RWPE1 (cell line): ENCODE data around the gene KIF1B.
A peak's percentile ranks its signal among the peaks of the same experiment; 100 is the strongest.

Experiments
- CTCF ChIA-PET: fragments of 350-600 bp; sonication (Branson Sonifier 250); formaldehyde crosslinking; extraction: SDS; loops from one replicate; lab custom pipeline; 2021; lab: Yijun Ruan, JAX
- POLR2A ChIA-PET: fragments of 400-600 bp; formaldehyde crosslinking; extraction: SDS; loops from one replicate; lab custom pipeline; 2020; ENCODE audit warnings: antibody characterized with exemption; ENCODE audit not compliant: low non-redundant PET; lab: Yijun Ruan, JAX
- DNase-seq: peaks from one replicate; pipeline ENCODE4 v3.0.0; 2012; ENCODE audit warnings: low spot score
- H3K27ac ChIP-seq: fragments of 450-650 bp; 2 replicates; pipeline ENCODE4 v1.5.1; 2017
- TF ChIP-seq, protein P1 (sequence below): fragments of 450-650 bp; conservative IDR thresholded peaks from 2 replicates; pipeline ENCODE4 v1.5.1; 2017; ENCODE audit warnings: low read depth, mild to moderate bottlenecking

Gene KIF1B

DNA sequence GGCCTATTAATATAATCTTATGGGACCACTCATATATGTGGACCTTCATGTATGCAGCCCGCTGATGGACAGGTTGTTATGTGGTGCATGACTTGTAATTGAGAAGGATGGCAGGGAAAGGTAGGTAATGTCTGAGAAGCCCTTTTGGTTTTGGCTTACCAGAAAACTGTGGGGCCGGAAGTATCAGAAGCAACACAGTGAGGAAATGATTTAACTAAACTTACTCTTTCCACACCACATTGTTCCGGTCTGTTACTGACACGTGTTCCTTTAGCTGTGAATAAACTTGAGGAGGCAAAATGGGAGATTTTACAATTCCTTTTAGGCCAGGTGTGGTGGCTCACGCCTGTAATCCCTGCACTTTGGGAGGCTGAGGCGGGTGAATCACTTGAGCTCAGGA is 32.4 kb downstream of the KIF1B start:
- ChIA-PET POLR2A (no interaction called here), CTCF (interaction anchor here (0.5 kb wide), 1 partner anchor 140 kb away, joined by 3 read pairs; no protein-coding TSS in a partner anchor)
- DNase-seq, result no peak
- no peak overlapping the region for H3K27ac ChIP-seq
- TF ChIP-seq, protein P1, sequence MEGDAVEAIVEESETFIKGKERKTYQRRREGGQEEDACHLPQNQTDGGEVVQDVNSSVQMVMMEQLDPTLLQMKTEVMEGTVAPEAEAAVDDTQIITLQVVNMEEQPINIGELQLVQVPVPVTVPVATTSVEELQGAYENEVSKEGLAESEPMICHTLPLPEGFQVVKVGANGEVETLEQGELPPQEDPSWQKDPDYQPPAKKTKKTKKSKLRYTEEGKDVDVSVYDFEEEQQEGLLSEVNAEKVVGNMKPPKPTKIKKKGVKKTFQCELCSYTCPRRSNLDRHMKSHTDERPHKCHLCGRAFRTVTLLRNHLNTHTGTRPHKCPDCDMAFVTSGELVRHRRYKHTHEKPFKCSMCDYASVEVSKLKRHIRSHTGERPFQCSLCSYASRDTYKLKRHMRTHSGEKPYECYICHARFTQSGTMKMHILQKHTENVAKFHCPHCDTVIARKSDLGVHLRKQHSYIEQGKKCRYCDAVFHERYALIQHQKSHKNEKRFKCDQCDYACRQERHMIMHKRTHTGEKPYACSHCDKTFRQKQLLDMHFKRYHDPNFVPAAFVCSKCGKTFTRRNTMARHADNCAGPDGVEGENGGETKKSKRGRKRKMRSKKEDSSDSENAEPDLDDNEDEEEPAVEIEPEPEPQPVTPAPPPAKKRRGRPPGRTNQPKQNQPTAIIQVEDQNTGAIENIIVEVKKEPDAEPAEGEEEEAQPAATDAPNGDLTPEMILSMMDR, result no peak

DNA sequence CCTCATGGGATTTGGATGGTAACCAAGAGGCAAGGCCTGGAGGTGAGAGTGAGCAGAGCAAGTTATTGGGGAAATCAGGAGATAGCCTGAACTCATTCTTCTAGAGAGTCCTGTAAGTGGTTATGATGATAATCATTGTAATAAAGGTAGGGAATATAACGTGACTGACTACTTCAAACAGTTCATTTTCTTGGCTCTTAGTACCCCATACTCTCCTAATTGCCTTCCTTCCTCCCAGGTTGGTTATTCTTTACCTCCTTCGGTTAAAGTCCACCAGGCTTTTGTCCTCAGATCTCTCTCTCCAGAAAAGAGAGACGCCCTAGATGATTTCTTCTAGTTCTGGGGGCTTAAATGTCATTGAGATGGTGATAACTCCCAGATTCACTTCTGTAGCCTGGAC is 35.3 kb downstream of the KIF1B start:
- CTCF ChIA-PET, result no interaction called here
- TF ChIP-seq, protein P1, result no peak
- POLR2A ChIA-PET, result no interaction called here
- no peak overlapping the region for H3K27ac ChIP-seq
- no peak for DNase-seq

DNA sequence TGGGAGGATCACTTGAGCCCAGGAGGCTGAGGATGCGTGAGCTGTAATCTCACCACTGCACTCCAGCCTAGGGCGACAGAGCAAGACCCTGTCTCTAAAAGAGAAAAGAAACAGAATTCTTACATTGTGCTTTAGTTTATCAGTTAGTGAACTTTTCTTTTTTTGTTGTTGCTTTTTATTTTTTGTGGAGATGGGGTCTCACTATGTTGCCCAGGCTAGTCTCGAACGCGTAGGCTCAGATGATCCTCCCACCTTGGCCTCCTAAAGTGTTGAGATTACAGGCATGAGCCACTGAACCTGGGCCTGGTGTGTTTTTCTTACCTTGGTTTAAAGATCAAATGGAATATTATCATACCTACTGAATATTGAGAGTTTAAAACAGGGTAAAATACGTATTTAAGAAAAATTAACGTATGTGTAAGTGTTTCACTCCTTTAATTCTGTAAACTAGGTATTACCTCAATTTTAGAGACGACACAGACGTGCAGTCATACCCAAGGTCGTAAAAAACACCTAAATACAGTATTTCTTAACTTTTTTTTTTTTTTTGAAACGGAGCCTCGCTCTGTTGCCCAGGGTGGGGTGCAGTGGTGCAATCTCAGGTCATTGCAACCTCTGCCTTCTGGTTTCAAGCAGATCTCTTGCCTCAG is 39.6 kb downstream of the KIF1B start:
- no peak for DNase-seq
- CTCF ChIA-PET, result no interaction called here
- H3K27ac ChIP-seq, result no peak overlapping the region
- POLR2A ChIA-PET, result no interaction called here
- TF ChIP-seq, protein P1, result no peak

DNA sequence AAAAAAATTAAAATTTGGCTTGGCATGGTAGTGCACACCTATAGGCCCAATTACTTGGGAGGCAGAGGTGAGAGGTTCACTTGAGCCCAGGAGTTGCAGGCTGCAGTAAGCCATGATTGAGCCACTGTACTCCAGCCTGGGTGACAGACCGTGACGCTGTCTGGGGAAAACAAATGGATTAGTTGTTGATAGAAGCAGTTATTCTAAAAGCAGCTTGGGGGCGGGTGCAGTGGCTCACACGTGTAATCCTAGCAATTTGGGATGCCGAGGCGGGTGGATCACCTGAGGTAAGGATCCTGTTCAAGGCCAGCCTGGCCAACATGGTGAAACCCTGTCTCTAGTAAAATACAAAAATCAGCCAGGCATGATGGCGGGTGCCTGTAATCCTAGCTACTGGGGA is 40.3 kb downstream of the KIF1B start:
- DNase-seq, result no peak
- ChIA-PET CTCF (interaction anchor here (0.6 kb wide), 1 partner anchor 28 kb away, joined by 3 read pairs; no protein-coding TSS in a partner anchor), POLR2A (no interaction called here)
- H3K27ac ChIP-seq, result no peak overlapping the region
- TF ChIP-seq, protein P1, result no peak

DNA sequence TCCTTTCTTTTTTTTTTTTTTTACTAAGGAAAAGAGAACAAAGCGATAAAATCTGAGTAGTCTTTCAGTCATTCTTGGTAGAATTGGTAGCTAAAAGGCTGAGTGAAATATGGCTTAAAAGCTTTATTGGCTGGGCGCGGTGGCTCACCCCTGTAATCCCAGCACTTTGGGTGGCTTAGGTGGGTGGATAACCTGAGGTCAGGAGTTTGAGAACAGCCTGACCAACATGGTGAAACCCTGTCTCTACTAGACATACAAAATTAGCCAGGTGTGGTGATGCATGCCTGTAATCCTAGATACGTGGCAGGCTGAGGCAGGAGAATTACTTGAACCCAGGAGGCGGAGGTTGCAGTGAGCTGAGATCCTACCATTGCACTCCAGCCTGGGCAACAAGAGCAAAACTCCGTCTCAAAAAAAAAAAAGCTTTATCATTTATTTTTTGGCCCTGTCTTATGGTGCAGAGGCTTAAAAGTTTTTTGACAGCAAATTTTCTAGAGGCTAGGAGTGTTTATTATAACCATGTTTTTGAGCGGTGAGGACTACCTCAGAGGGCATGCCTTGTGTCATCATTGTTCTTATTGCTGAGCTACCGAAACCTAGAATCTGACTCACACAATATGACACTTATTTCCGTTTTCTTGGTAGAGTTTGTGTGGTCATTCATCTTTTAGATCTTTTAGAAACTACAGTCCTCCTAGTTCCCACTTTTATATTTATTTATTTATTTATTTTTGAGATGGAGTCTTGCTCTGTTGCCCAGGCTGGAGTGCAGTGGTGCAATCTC is 41.1 kb downstream of the KIF1B start:
- DNase-seq, result peak; percentile 6
- peak overlapping the region; percentile 62 for H3K27ac ChIP-seq
- POLR2A ChIA-PET, result interaction anchor here (0.7 kb wide), 1 partner anchor 263 kb away, joined by 4 read pairs; no protein-coding TSS in a partner anchor
- CTCF ChIA-PET, result interaction anchor here (0.5 to 0.7 kb wide), 2 partner anchors 18 to 649 kb away, joined by 3 to 4 read pairs; no protein-coding TSS in a partner anchor

DNA sequence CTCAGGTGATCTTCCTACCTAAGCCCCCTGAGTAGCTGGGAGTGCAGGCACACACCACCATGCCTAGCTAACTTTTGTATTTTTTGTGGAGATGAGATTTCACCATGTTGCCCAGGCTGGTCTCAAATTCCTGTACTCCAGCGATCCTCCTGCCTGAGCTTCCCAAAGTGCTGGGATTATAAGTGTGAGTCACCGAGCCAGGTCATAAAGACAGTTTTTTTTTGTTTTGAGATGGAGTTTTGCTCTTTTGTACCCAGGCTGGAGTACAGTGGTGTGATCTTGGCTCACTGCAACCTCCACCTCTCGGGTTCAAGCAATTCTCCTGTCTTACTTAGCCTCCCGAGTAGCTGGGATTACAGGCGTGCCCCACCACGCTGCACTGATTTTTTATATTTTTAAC is 42.1 kb downstream of the KIF1B start:
- TF ChIP-seq, protein P1, result no peak
- ChIA-PET CTCF (no interaction called here), POLR2A (no interaction called here)
- no peak for DNase-seq
- H3K27ac ChIP-seq, result peak overlapping the region; percentile 62

DNA sequence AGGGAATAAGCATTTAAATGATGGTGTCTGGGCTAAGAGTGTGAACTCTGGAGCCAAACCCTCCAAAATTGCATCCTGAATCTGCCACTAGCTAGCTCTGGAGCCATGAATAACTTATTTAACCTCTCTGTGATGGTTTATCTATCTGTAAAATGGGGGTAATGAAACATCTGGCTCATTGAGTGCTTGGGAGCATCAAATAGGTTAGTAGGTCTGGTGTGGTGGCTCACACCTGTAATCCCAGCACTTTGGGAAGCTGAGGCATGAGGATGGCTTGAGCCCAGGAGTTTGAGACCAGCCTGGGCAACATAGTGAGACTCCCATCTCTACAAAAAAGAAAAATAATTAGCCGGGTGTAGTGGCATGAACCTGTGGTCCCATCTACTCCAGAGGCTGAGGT is 42.8 kb downstream of the KIF1B start:
- ChIA-PET CTCF (no interaction called here), POLR2A (no interaction called here)
- DNase-seq, result no peak
- no peak overlapping the region for H3K27ac ChIP-seq
- TF ChIP-seq, protein P1, result no peak
